HepG2 (cell line): ENCODE data around the gene GOLGA8F. TPM values are rescaled to one million over a fixed set of nuclear protein-coding genes. Genes with fewer than 3 reads are reported as not detected.
"Not testable (repeated sequence)": the region's sequence is repeated elsewhere in the genome, so short reads cannot be mapped to it uniquely, and the experiment has no call there.

Experiments
- ATAC-seq: fragments of 200-7000 bp; cut with Tn5 transposase; 3 replicates; pipeline ENCODE4 v1.9.1; 2020; ENCODE audit warnings: mild to moderate bottlenecking, moderate library complexity
- BruUV-seq: library from RNA; stranded (reverse); fragments of 400-500 nt; replicated peaks from 2 replicates; lab custom pipeline; 2021; lab: Mats Ljungman, UMichigan
- CTCF ChIA-PET: fragments of 300-600 bp; formaldehyde crosslinking; extraction: SDS; loops from one replicate; lab custom pipeline; 2021; ENCODE audit warnings: low total read pairs, inconsistent platforms, low intra/inter-chr PET ratio; lab: Yijun Ruan, JAX
- POLR2A ChIA-PET: fragments of 350-600 bp; sonication (Branson Sonifier 250); formaldehyde crosslinking; loops from one replicate; lab custom pipeline; 2020; ENCODE audit warnings: antibody characterized with exemption, inconsistent platforms; lab: Yijun Ruan, JAX
- DNase-seq: peaks from one replicate; pipeline ENCODE4 v3.0.0-alpha.2; 2015; ENCODE audit warnings: low spot score
- FAIRE-seq: peaks from 3 replicates; lab custom pipeline; 2011; peaks lifted over from hg19 to GRCh38; lab: Jason Lieb, UNC
- H2AFZ ChIP-seq: one replicate; pipeline ENCODE4 v1.6.1; 2011; ENCODE audit warnings: low read length, inconsistent platforms
- H3K27ac ChIP-seq: fragments of 300-600 bp; 3 replicates; pipeline ENCODE4 v1.8.0; 2011; ENCODE audit warnings: mixed run types, mild to moderate bottlenecking, mixed read lengths, low read length, inconsistent platforms; ENCODE audit not compliant: insufficient read depth; ENCODE audit errors: extremely low read length
- H3K27me3 ChIP-seq, 2 experiments: fragments of 200-600 bp in 1 of 2; 2 replicates in 1 of 2; 3 replicates in 1 of 2; pipeline versions ENCODE4 v1.6.0 to v1.8.0; 2011; ENCODE audit warnings: low read length in 2 of 2, mild to moderate bottlenecking in 2 of 2, moderate library complexity in 2 of 2, inconsistent platforms in 1 of 2; ENCODE audit not compliant: insufficient read depth in 2 of 2, control insufficient read depth in 1 of 2
- H3K36me3 ChIP-seq, 2 experiments: fragments of 200-600 bp in 1 of 2; replicated peaks in 1 of 2; 2 replicates in 1 of 2; 3 replicates in 1 of 2; pipeline versions ENCODE4 v1.5.1 to v1.8.0; 2011; ENCODE audit warnings: low read length in 2 of 2, inconsistent platforms in 1 of 2; ENCODE audit not compliant: insufficient read depth in 2 of 2, control insufficient read depth in 1 of 2
- H3K4me1 ChIP-seq: 2 replicates; pipeline ENCODE4 v1.5.1; 2012; ENCODE audit warnings: low read length, inconsistent platforms; ENCODE audit not compliant: insufficient read depth
- H3K4me2 ChIP-seq: 2 replicates; pipeline ENCODE4 v1.6.0; 2011; ENCODE audit warnings: low read depth, low read length, inconsistent platforms
- H3K4me3 ChIP-seq, 3 experiments: fragments of 200-600 bp in 1 of 3; sonication (generic), shearing (Covaris generic) in 1 of 3; replicated peaks in 1 of 3; 2 replicates each; pipeline ENCODE4 v1.5.1; 2011 to 2016; ENCODE audit warnings: low read length in 3 of 3, inconsistent platforms in 2 of 3, low read depth in 2 of 3, mild to moderate bottlenecking in 2 of 3, control low read depth in 1 of 3, mixed read lengths in 1 of 3; ENCODE audit not compliant: insufficient read depth in 1 of 3
- H3K79me2 ChIP-seq: one replicate; pipeline ENCODE4 v1.6.1; 2011; ENCODE audit warnings: low read length, inconsistent platforms; ENCODE audit not compliant: insufficient read depth
- H3K9ac ChIP-seq: 2 replicates; pipeline ENCODE4 v1.6.0; 2011; ENCODE audit warnings: mild to moderate bottlenecking, low read depth, low read length, inconsistent platforms; ENCODE audit not compliant: insufficient read depth
- H3K9me3 ChIP-seq: 2 replicates; pipeline ENCODE4 v1.5.1; 2012; ENCODE audit warnings: mild to moderate bottlenecking, low read length
- H4K20me1 ChIP-seq: 2 replicates; pipeline ENCODE4 v1.6.0; 2011; ENCODE audit warnings: inconsistent platforms, mild to moderate bottlenecking, low read length, moderate library complexity; ENCODE audit not compliant: insufficient read depth
- WGBS: methylation state at CpG from one replicate; pipeline ENCODE4 v1.1.6; 2017; ENCODE audit warnings: low lambda C conversion rate; 5-methylcytosine and 5-hydroxymethylcytosine counted together
- in situ Hi-C: cut with HindIII; loops from 2 replicates; pipeline ENCODE4 v1.10.0; 2017; ENCODE audit warnings: low pct_unique_long_range_greater_than_20kb; ENCODE audit not compliant: extremely low pct_ligation_motif_present
- intact Hi-C: fragments of 100-400 bp; cut with micrococcal nuclease; formaldehyde crosslinking; loops from one replicate; pipeline ENCODE4 v1.10.0; 2022; ENCODE audit not compliant: unreplicated experiment
- microRNA-seq: library from miRNA; unstranded; fragments of <30 nt; microRNA quantifications from one replicate; pipeline ENCODE4, GENCODE V29; 2020
- polyA plus RNA-seq, 8 experiments: library from polyadenylated mRNA; depleted of rRNA in 3 of 8; stranded (reverse) in 7 of 8; unstranded in 1 of 8; fragments of >200 nt; fragmentation: Illumina TruSeq in 4 of 8; extraction: Trizol in 4 of 8; gene quantifications; 2 replicates each; pipeline versions ENCODE4 v1.2.1 to v1.2.3, GENCODE V29; 2011 to 2016; ENCODE audit warnings: low read depth in 4 of 8, missing spikeins in 1 of 8, mixed read lengths in 1 of 8; ENCODE audit not compliant: insufficient read depth in 1 of 8
- small RNA-seq, 3 experiments: library from RNA; depleted of rRNA; stranded (forward); fragments of <200 nt; gene quantifications; one replicate each; pipeline ENCODE3, GENCODE V24; 2012; ENCODE audit warnings: low read depth in 2 of 3, low replicate concordance in 1 of 3; ENCODE audit not compliant: insufficient read length in 3 of 3, insufficient read depth in 2 of 3
- total RNA-seq, 5 experiments: library from RNA; depleted of rRNA; stranded (reverse); fragments of >200 nt; fragmentation: Illumina TruSeq; extraction: Trizol; gene quantifications; 2 replicates each; pipeline ENCODE4 v1.2.3, GENCODE V29; 2016; ENCODE audit warnings: low read depth in 1 of 5

The GOLGA8F gene
- total and polyA plus RNA-seq, 2 of the 13 experiments (the other 11 are each of a cell fraction or from before 2014, with no cell fraction given), result not detected

DNA sequence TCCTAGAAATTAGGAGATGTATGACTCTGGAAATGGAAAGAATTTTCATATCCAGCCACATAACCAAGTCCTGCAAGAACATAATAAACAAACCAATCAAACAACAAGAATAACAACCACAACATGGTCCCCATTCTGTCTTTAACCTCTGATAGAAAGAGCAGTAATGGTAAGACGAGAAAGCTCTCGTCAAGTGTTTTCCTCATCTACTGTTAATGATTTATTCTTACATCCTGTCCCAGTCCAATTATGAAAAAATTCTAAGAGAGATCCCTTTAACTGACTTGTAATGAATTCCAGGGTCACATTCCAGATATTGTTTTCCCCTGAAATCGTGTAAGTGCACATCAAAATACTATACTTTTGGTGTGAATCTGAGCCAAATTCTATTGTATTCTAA, 57.1 kb downstream of the GOLGA8F start:
- H4K20me1 ChIP-seq, CTCF ChIA-PET, DNase-seq, H3K4me3 ChIP-seq, H2AFZ ChIP-seq, POLR2A ChIA-PET, H3K9me3 ChIP-seq, H3K27me3 ChIP-seq, H3K4me1 ChIP-seq, H3K4me2 ChIP-seq, H3K79me2 ChIP-seq, in situ Hi-C loops, ATAC-seq, FAIRE-seq, H3K9ac ChIP-seq, intact Hi-C loops, H3K36me3 ChIP-seq, H3K27ac ChIP-seq, BruUV-seq: not testable (repeated sequence)
- no CpG with 5 or more reads among the region's 3 CpGs for WGBS

Small RNA genes lying within 50 kb of the gene (microRNA-seq; reads per million reads assigned to microRNA genes)
- not detected for gene MIR4509-2

Small RNA genes lying within 50 kb of the gene (small RNA-seq; reads per million reads assigned to genes)
- gene AC091304.5 (0 reads per million in 3 experiments), gene AC091304.6 (0 reads per million in 3 experiments), gene AC091304.9 (0 reads per million in 3 experiments), gene MIR4509-2 (0 reads per million in 3 experiments), gene RN7SL238P (0 reads per million in 3 experiments)

Other genes starting within 250 kb of the GOLGA8F start
- 24.8 and 25.6 TPM in 2 replicates for gene HERC2, start 56.5 kb upstream of the GOLGA8F start, total RNA-seq (2016; rRNA removed; fragmentation: Illumina TruSeq; extraction: Trizol)
- gene HERC2, start 56.5 kb upstream of the GOLGA8F start, polyA plus RNA-seq (2011; rRNA removed), result 17.6 and 21.9 TPM in 2 replicates
- gene GOLGA6L24, start 20.6 kb upstream of the GOLGA8F start, total RNA-seq (2016; rRNA removed; fragmentation: Illumina TruSeq; extraction: Trizol), result not detected in 2 replicates
- not detected in 2 replicates for gene GOLGA6L24, start 20.6 kb upstream of the GOLGA8F start, polyA plus RNA-seq (2011; rRNA removed)
- gene GOLGA8G, start 154.3 kb downstream of the GOLGA8F start, total RNA-seq (2016; rRNA removed; fragmentation: Illumina TruSeq; extraction: Trizol), result not detected in 2 replicates
- gene GOLGA8G, start 154.3 kb downstream of the GOLGA8F start, polyA plus RNA-seq (2011; rRNA removed), result not detected in 2 replicates
- gene GOLGA6L25, start 174.9 kb downstream of the GOLGA8F start, total RNA-seq (2016; rRNA removed; fragmentation: Illumina TruSeq; extraction: Trizol), result not detected in 2 replicates
- gene GOLGA6L25, start 174.9 kb downstream of the GOLGA8F start, polyA plus RNA-seq (2011; rRNA removed), result not detected in 2 replicates